Right cardiac atrium (tissue), 5 donors: ENCODE results near the gene TMEM271. TPM values are rescaled to one million over a fixed set of nuclear protein-coding genes. Genes with fewer than 3 reads are reported as not detected.

Source experiments
- ATAC-seq, 2 donors: fragments of 200-7000 bp; cut with Tn5 transposase; one replicate each; pipeline versions ENCODE4 v1.8.0 to v1.9.1; 2020; ENCODE audit warnings: moderate library complexity in 2 of 2, mild to moderate bottlenecking in 1 of 2
- DNase-seq, 3 donors: peaks; one replicate each; pipeline ENCODE4 v3.0.0-alpha.2; 2020
- H3K27ac ChIP-seq: one replicate; pipeline ENCODE4 v1.5.1; 2013; ENCODE audit warnings: mild to moderate bottlenecking, low read length, control low read depth, moderate library complexity
- H3K27me3 ChIP-seq: one replicate; pipeline ENCODE4 v1.6.1; 2013; ENCODE audit not compliant: control insufficient read depth, insufficient read depth
- H3K4me1 ChIP-seq: one replicate; pipeline ENCODE4 v1.6.1; 2013; ENCODE audit warnings: low read length; ENCODE audit not compliant: control insufficient read depth, insufficient read depth
- H3K4me3 ChIP-seq: one replicate; pipeline ENCODE4 v1.5.1; 2013; ENCODE audit warnings: low read length, control low read depth
- H3K9me3 ChIP-seq: one replicate; pipeline ENCODE4 v1.6.1; 2013; ENCODE audit warnings: low read length; ENCODE audit not compliant: control insufficient read depth
- WGBS: extraction: QIAGEN DNeasy Blood & Tissue Kit; methylation state at CpG from one replicate; pipeline ENCODE4 v1.1.7; 2013; 5-methylcytosine and 5-hydroxymethylcytosine counted together
- intact Hi-C, 4 donors: fragments of 100-400 bp; cut with DNase I; formaldehyde crosslinking; loops; one replicate each; pipeline versions ENCODE4 v1.11.0 to v1.14.0; 2022 to 2023
- polyA plus RNA-seq: library from polyadenylated mRNA; stranded (reverse); fragments of 200-250 nt; gene quantifications from one replicate; pipeline ENCODE4 v1.2.3, GENCODE V29; 2013
- total RNA-seq, 4 donors: library from RNA; stranded (reverse); fragmentation: NEBNext Ultra II Directional; extraction: Animal tissue kit (Norgen Biotek cat#: 25700); gene quantifications; one replicate each; pipeline ENCODE4 v1.2.1, GENCODE V29; 2021
- donor health status: healthy with polysubstance abuse.
- donor health status: DM: no; HTN: yes; CAD: no.
- donor health status: DM: no; HTN: no; CAD: no.
- donor health status: DM: no; HTN: yes; CAD: no; lungs with severe emphysema.
- donor health status: DM: yes; HTN: yes; CAD: no.

TMEM271 gene
- total and polyA plus RNA-seq, 5 donors, result not detected

DNA sequence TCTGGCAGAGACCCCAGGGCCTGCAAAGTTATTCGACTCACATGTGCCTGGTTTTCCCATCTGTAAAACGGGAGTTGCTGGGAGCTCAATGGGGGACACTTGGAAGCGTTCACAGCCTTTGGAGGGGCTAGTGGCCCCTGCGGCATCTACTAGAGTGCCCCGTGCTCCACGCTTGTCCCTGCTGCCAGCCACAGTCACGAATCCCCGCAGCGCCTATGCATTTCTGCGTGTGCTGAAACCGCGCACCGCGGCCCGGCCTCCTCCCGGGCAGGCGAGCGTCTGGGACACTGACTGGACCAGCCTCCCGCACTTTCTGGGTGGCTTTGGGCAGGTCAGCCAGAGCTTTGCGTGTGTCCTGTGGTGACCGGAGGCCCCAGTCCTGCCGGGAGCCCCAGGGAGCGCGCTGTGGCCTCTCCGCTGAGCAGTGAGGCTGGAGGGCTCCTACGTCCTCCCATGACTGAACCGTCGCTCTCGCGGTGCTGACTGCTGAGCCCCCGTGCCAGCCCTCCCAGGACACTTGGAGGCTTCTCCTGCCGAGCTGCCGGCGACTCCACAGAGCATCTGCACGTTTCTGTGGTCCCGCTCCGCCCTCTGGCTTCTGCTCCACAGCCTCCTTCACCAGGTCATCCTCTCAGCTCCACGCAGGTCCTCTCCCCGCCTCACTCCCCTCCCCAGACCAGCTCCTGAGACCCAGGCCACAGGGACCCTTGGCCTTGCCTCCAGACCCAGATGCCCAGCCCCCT is 40.7 kb downstream of the TMEM271 start:
- intact Hi-C loops, result no loop called here
- 97% methylated on average over 39 of the region's 39 CpGs for WGBS
- ATAC-seq (no peak), DNase-seq (no peak)
- Histone ChIP-seq H3K4me3 (no peak overlapping the region), H3K27ac (no peak overlapping the region), H3K9me3 (no peaks in the 10 kb centered on the region), H3K27me3 (no peaks in the 10 kb centered on the region), H3K4me1 (no peaks in the 10 kb centered on the region)

- Histone ChIP-seq H3K4me3 (no peak overlapping the region), H3K9me3 (no peaks in the 10 kb centered on the region), H3K27ac (no peak overlapping the region), H3K4me1 (no peaks in the 10 kb centered on the region), H3K27me3 (no peaks in the 10 kb centered on the region)
- 94% methylated on average over 22 of the region's 22 CpGs for WGBS
- DNase-seq, result no peak
- no peak for ATAC-seq
- intact Hi-C loops, result no loop called here
These were observed 41.4 kb downstream of the TMEM271 start for GRCh38 chr4:534576-535151.

- intact Hi-C loops, result no loop called here
- Histone ChIP-seq H3K4me3 (no peak overlapping the region), H3K27me3 (no peaks in the 10 kb centered on the region), H3K27ac (no peak overlapping the region), H3K9me3 (no peaks in the 10 kb centered on the region), H3K4me1 (no peaks in the 10 kb centered on the region)
- DNase-seq (no peak), ATAC-seq (no peak)
- WGBS, result 89% methylated on average over 21 of the region's 21 CpGs
These were observed 42.0 kb downstream of the TMEM271 start for GRCh38 chr4:534101-534575.

- Histone ChIP-seq H3K27me3 (no peaks in the 10 kb centered on the region), H3K9me3 (no peaks in the 10 kb centered on the region), H3K4me1 (no peaks in the 10 kb centered on the region), H3K27ac (no peak overlapping the region), H3K4me3 (no peak overlapping the region)
- DNase-seq (no peak), ATAC-seq (no peak)
- intact Hi-C loops, result no loop called here
- WGBS, result 95% methylated on average over 36 of the region's 36 CpGs
These were observed 42.6 kb downstream of the TMEM271 start for GRCh38 chr4:533318-534100.

DNA sequence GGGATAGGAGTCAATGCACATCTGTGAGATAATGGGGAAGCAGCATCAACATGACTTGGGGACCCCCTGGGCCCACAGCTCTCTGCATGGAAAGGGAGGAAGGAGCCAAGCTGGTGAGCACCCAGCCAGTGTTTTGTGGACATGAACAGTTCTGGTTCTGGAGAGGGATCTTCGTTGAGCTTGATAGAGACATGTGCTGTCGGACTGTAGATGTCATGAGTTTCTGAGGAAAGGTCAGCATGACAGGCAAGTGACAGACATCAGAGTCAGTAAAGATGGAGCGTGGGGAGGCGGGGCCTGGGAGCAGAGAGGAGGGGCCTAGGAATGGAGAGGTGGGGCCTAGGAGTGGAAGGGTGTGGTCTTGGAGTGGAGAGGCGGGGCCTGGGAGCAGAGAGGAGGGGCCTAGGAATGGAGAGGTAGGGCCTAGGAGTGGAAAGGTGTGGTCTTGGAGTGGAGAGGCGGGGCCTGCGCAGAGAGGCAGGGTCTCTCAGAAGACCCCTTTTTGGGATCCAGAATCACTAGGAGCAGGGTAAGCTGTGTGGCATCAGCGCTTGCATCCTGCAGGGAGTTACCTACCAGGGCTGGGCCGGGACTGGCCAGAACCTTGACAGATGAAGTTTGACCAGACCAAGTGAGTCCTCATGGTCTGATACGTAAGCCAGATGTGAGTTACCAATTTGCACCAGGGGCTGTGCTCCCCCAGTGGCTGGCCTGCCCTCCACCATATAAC is 43.3 kb downstream of the TMEM271 start:
- Histone ChIP-seq H3K4me1 (no peaks in the 10 kb centered on the region), H3K27me3 (no peaks in the 10 kb centered on the region), H3K4me3 (no peak overlapping the region), H3K27ac (no peak overlapping the region), H3K9me3 (no peaks in the 10 kb centered on the region)
- 97% methylated on average over 10 of the region's 10 CpGs for WGBS
- DNase-seq, result no peak
- no peak for ATAC-seq
- intact Hi-C loops, result no loop called here

- H3K4me3 ChIP-seq, result no peak overlapping the region
- 95% methylated on average over 17 of the region's 17 CpGs for WGBS
- H3K4me1 ChIP-seq, result no peaks in the 10 kb centered on the region
- H3K27ac ChIP-seq, result no peak overlapping the region
- DNase-seq (no peak), ATAC-seq (no peak)
- no peaks in the 10 kb centered on the region for H3K9me3 ChIP-seq
- H3K27me3 ChIP-seq, result no peaks in the 10 kb centered on the region
- intact Hi-C loops, result no loop called here
These were observed 44.2 kb downstream of the TMEM271 start for GRCh38 chr4:531721-532565.

- Histone ChIP-seq H3K27ac (no peak overlapping the region), H3K9me3 (no peaks in the 10 kb centered on the region), H3K27me3 (no peaks in the 10 kb centered on the region), H3K4me3 (no peak overlapping the region), H3K4me1 (no peaks in the 10 kb centered on the region)
- DNase-seq (no peak), ATAC-seq (no peak)
- intact Hi-C loops, result no loop called here
- WGBS, result 91% methylated on average over 11 of the region's 11 CpGs
These were observed 45.0 kb downstream of the TMEM271 start for GRCh38 chr4:531076-531475.

DNA sequence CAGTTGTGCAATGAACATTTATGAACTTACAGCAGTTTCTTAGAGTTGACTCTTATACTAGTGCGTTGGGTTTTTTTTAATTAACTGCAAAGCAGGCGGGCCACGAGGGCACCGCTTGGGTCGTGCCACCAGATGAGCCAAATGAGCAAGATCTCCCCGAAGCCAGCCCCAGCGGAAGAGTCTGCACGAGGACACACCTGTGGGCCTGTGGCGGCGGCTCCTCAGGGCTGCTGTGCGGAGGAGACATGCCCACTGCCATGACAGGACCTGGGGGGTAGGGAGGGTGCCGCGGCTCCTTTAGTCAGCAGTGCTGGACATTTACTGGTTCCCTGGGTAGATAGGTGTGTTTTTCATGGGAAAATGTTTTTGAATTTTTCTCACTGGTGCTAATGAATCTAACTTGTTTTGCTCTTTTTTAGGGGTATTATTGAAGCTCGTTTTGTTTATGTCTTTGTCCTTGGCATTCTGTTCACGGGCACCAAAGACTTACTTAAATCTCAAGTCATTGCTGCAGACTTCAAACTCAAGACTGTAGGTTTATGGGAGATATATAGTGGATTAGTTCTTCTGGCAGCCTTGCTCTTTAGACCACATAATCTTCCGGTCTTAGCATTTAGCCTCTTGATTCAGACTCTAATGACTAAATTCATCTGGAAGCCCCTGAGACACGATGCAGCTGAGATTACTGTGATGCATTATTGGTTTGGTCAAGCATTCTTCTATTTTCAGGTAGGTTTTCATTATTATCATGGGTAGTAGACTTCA is 45.9 kb downstream of the TMEM271 start:
- Histone ChIP-seq H3K4me1 (no peaks in the 10 kb centered on the region), H3K27ac (no peak overlapping the region), H3K4me3 (no peak overlapping the region), H3K27me3 (no peaks in the 10 kb centered on the region), H3K9me3 (no peaks in the 10 kb centered on the region)
- no peak for ATAC-seq
- intact Hi-C loops, result no loop called here
- WGBS, result 91% methylated on average over 17 of the region's 17 CpGs
- DNase-seq, result no peak

DNA sequence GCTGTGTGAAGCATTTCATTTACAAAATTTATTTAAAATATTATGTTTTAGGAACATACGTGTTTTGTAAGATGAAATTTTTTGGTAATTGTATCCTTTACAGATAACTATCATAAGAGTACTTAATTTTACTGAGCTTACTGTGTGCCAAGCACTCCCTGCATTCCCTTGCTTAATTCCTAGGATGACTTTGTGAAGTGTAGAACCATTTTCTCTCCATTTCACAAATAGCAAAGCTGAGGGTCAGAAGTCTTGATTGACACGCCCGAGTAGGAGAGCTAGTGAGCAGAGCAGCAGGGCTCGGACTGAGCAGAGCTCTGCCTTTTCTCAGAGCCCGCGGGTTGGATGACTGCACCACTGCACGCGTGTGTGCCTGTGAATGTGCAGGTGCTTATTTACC is 46.5 kb downstream of the TMEM271 start:
- H3K4me1 ChIP-seq, result no peaks in the 10 kb centered on the region
- intact Hi-C loops, result no loop called here
- no peaks in the 10 kb centered on the region for H3K27me3 ChIP-seq
- no peak overlapping the region for H3K27ac ChIP-seq
- DNase-seq, result no peak
- no peak overlapping the region for H3K4me3 ChIP-seq
- H3K9me3 ChIP-seq, result no peaks in the 10 kb centered on the region
- 96% methylated on average over 8 of the region's 8 CpGs for WGBS
- ATAC-seq, result no peak

DNA sequence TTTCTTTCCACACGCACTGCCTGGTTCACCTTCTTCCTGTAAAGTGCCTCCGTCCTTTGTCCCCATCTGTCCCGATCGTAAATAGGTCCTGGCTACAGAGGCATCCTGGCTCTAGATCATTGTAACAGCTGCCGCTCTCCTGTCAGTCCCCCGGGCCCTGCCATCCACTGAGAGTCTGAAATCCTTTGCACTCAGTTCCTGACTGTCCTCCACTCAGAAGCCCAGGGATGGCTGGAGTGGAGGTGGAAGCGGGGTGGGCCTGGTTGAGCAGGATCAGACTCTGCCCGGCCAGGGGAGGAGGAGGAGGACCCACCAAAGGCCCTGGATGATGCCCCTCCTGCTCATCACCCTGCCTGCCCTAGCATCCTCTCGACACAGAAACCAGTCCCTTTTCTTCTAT is 47.3 kb downstream of the TMEM271 start:
- no peaks in the 10 kb centered on the region for H3K9me3 ChIP-seq
- intact Hi-C loops, result no loop called here
- H3K4me3 ChIP-seq, result no peak overlapping the region
- H3K27me3 ChIP-seq, result no peaks in the 10 kb centered on the region
- WGBS, result 78% methylated on average over 9 of the region's 9 CpGs
- H3K27ac ChIP-seq, result no peak overlapping the region
- H3K4me1 ChIP-seq, result no peaks in the 10 kb centered on the region
- ATAC-seq, result no peak
- DNase-seq, result no peak
